ENCODE data around the gene LDLRAD4.

- no peak for TF ChIP-seq POLR2A (IDR thresholded peaks at IDR 0.05; ENCODE audit: low read depth, low read length)
- no peak for TF ChIP-seq SPI1 (IDR thresholded peaks at IDR 0.05; ENCODE audit: low read depth, low read length)
- TF ChIP-seq TAF1 (IDR thresholded peaks at IDR 0.05; ENCODE audit: low read depth, low read length): no peak
- no peak for TF ChIP-seq POLR2AphosphoS5 (IDR thresholded peaks at IDR 0.05; ENCODE audit: low read depth, low read length)
Observed at GRCh38 chr18:13657974-13658373, 439.4 kb downstream of the LDLRAD4 start.

All from GM12891 (cell line).